GM19438 (cell line): Measurements from ENCODE around the gene SLC25A13.
"Not testable (repeated sequence)": the region's sequence is repeated elsewhere in the genome, so short reads cannot be mapped to it uniquely, and the experiment has no call there.

Experiments used
- ATAC-seq: cut with Tn5 transposase; IDR thresholded peaks from one replicate; pipeline ENCODE4 v1.9.1; 2021; ENCODE audit warnings: low read depth; ENCODE audit not compliant: unreplicated experiment

Gene SLC25A13

DNA sequence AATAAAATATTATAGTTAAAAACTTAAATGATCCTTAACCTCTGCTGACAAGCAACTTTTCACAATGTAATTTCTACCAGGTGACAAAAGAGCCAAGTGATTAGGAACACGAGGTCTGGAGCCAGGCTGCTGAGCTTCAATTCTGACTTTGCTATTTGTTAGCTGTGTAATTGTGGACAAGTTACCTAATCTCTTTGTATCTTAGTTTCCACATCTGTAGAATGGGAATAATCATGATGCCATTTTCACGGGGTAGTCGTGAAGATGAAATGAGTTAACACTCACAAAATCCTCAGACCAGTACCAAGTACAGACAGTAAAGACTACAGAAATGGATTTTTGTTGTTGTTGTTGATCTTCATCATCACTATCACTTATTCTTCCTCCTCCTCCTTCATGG, 144.5 kb downstream of the SLC25A13 start:
- ATAC-seq: no peak

DNA sequence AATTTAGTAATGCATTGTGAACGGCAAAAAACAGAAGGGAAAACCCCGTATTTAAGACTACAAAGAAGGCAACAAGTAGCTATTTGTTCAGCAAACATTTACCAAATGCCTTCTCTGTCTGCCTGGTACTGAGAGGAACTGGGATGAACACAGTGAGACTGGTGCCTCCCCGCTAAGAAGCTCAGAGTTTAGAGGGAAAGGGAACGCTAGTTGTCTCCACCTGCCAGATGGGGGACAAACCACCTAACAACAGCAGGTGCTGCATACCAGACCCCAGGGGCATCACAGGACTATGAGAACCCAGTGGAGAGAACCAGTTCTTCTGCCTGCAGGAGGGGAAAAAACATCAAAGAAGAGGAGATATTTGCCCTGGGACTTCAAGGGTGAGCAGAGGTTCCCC, 147.1 kb downstream of the SLC25A13 start:
- ATAC-seq: no peak

DNA sequence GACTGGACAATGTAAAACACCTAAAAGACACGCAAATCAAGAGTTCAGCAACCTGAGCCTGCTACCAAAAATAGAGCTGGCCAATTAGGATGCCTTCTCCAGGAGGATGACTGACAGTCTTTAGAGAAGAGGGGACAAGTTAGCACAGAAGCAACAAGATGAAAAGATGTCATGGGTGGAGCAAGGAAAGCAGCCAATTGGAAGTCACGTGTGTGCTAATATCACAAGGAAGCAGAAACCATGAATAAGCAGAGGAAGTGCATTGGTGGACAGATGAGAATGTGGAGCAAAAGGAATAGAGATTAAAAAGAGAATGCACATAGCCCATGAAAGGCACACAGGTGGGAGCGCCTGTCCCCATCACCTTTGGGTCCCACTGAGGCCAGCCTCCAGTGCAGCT, 148.1 kb downstream of the SLC25A13 start:
- ATAC-seq: no peak

DNA sequence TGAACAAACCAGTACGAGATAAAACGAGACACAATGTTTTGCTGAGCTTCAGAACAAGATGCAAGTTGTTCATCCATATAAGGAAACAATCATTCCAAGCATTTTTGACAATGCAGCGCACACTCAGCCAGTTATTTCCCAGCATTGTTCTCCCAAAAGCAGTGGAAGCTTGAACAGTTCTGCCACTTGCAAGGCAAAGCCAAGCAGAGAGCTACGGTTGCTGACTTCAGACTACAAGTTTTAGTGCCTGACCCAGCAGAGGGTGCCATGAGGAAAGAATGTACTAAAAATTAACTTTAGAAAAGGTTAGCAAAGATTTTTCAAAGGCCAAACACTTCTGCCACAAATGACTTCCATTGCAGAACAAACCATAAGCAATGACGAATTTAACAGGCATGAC, 152.5 kb downstream of the SLC25A13 start:
- no peak for ATAC-seq

GRCh38 chr7:96167424-96167823, 154.5 kb downstream of the SLC25A13 start:
- no peak for ATAC-seq

DNA sequence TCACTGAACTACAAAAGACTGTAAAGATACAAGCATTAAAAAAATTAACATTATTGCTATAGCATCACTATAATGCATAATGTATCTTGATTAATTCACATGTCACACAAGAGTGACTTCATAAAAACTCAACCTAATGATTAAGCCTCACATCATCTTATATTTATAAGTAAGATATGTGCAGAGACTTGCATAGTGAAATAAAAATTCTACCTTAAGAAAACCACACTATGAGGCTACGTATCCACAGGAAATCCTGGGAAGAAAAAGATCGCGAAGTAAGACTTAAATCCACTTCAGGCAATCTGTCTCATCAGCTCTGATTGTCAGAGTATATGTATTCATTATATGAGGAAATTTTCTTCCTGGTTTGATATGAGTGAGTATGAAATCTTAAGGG, 160.0 kb downstream of the SLC25A13 start:
- no peak for ATAC-seq

- ATAC-seq: no peak
Observed at GRCh38 chr7:96157856-96158255, 164.0 kb downstream of the SLC25A13 start.

DNA sequence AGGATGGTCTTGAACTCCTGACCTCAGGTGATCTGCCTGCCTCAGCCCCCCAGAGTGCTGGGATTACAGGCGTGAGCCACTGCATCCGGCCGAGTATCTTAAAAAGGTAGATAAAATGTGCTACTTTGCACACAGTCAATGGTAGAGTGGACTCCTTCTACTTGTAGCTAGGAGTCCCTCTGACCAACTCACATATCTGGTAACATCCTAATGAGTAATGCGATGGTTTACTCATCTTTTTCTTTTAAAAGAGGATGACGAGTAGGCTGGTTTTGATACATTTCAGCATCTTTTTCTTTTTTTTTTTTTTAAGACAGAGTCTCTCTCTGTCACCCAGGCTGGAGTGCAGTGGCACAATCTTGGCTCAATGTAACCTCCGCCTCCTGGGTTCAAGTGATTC, 167.4 kb downstream of the SLC25A13 start:
- ATAC-seq: not testable (repeated sequence)

DNA sequence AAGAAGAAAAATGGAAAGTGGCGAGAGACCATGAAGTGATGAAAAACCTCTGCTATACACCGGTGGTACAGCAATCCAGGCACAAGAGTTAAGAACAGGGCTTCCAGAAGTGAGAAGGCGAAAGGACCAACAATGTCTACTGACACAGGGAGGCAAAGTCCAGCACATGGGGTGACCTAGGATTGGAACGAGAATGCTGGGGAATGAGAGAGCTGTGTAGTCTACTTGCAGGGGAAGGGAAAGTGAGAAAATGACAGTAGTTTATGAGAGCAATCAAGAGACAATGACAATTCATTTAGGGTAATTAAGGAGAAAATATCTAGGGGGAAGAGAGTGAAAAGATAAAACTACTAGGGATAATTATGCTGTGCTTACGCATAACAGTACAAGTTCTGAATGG, 169.2 kb downstream of the SLC25A13 start:
- no peak for ATAC-seq

- ATAC-seq: no peak
Observed at GRCh38 chr7:96151889-96152288, 170.0 kb downstream of the SLC25A13 start.

GRCh38 chr7:96144260-96144526, 177.7 kb downstream of the SLC25A13 start:
- no peak for ATAC-seq

- no peak for ATAC-seq
Observed at GRCh38 chr7:96143495-96144259, 178.2 kb downstream of the SLC25A13 start.

DNA sequence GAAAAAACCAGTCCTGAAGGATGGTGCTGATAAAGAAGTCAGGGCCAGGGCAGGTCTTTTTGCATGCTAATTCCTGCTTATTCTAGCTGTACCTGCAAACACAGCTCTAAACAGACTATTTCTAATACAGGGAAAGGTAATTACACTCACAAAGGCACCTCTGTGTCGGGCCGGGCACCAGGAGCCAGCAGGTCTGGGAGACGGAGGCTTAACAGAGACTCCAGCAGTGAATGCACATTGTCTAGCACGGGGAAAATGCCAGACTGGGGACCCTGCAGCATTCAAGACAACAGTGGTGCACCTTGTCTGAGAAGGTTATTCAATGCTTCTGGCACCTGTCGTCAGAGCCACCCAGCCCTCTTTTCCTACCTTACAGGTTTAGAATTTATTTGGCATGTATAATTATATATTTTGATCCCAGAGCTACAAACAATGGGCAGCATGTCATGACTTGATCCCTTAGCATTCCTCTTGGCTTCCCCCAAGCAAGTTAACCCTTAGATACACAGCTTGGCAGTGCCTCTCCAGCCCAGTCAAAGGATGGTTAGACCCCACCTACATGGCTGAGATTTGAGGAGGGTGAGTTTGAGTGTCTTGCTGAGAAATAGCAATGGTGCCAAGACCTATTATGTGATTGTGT, 185.2 kb downstream of the SLC25A13 start:
- no peak for ATAC-seq

GRCh38 chr7:96135241-96135640, 186.7 kb downstream of the SLC25A13 start:
- no peak for ATAC-seq

- no peak for ATAC-seq
Observed at GRCh38 chr7:96131525-96131924, 190.4 kb downstream of the SLC25A13 start.

DNA sequence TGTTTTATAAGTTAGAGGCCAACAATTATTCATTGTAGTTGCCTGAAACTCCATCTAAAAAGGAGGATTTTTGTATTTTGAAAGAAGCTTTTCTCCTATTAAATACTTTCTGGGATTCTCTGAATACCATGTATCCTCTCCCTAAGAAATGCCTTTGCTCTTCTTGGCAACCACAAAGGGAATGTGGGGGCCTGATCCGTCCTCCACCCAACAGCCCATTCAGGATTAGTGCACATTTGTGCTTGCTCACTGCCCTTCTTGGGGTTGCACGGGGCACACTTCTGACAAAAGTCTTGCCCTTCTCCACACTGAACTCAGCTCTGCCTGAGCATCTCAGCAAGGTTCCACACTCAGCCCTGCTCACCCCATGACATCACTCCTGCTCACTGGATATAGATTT, 194.2 kb downstream of the SLC25A13 start:
- no peak for ATAC-seq

DNA sequence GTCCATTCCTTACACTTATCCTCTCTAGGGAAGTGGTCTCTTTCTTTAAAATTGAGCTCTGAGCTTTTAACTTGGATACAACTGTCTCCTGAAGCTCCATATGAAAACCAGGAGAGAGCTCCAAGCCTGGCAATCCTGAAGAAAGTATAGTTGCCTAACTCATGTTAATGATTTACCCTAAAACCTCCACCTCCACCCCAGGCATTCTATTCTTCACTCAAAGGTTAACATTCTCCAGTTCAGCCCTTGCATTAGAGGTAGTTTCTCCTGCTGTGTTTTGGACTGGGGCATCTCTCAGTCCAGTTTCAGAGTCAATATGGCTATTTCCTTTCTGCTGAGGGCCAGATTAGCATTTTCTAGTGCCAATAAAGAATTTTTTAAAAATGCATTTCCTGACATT, 195.5 kb downstream of the SLC25A13 start:
- no peak for ATAC-seq

DNA sequence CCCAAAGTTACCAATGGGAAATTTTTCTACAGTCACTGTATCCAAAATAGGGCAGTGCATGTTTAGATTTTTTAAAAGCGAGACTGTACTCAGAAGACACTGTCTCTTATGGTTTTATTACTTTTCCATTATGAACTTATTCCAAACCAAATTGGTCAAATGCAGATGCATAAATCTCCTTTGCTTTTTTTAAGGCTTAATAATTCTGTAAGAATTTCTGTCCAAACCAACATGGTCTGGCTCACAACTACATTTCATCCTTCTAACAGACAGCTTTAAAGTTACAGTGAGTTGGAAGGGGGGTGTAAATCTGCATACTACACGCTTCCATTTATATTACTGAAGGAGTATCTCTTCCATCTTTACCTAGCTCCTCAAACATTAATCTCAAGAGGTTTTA, 199.2 kb downstream of the SLC25A13 start:
- ATAC-seq: no peak

- no peak for ATAC-seq
Observed at GRCh38 chr7:96121752-96122151, 200.1 kb downstream of the SLC25A13 start.

DNA sequence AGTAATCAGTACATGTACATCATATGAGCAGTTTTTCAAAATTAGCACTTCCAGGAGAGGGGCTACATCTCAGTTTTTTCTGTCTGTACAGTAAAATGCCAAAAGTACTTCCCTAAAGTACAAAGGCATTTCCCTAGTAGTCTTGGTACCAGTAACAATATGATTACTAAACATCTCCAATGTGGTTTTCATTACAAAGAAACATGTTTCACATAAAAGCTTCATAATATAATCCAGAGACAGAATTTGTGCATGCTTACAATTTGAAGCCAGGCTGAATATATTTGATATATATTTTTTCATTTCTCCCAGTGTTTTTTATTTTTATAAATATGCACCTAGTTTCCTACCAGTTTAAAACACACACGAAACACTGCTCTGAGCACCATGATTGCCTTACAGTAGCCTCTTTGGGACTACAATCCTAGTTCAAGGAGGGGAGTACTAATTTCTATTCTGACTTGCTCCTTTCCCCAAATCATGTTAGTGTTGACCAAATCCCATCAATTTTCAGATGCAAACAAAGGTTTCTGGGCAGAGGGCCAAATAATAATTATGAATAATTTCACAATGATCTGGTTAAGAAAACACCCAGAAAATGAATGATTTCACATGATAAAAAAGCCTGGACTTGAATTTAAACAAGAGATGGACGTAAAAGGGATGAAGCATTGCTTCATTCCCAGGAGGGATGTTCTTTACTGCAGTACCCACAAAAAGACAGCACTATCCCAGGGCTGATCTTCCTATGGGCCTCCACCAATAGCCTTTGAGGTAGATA, 201.3 kb downstream of the SLC25A13 start:
- ATAC-seq: no peak

DNA sequence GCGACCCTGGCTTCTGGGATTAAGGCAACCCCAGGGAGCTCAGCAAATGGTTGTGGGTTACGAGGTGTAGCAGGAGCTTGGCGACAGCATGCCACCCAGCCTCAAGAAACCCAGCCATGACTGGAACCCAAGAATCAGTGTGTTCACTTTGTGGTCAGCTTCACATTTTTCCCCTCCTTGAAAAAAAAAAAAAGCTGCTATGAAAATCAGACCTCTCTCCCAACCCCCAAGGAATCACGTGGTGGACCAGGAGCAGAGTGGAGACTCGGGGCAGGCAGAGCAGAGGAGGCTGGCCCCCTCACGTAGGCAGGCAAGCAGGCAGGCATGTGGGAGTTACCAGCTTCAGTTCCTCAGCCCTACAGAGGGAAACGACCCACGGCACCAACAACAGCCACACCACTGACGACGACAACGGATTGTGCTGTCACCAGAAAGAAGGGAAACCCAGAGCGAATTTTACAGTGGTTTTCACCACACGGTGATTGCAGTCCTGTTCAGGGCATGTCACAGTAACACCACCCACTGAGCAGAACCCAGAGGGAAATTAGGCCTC, 203.4 kb downstream of the SLC25A13 start:
- ATAC-seq: no peak

DNA sequence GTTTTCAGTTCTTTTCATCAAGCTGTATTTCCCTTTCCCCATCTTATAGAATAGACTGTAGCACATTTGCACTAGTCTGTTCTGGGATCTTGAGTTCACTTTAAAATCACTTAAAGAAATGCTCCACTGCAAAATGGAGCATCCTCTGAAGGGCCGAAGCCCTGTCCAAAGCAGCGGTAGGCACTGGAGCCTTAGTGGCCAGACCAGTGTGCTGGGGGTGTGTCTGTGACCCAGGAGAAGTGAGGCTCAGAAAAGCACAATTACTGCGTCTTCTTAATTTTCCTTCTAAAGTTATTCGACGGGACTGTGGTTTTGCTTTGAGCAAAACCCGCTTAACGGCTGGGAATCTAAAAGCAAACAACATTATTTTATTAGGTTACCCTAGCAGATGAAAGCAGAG, 205.7 kb downstream of the SLC25A13 start:
- ATAC-seq: no peak
